ENCODE measurements around the gene B4GALT2. TPM values are rescaled to one million over a fixed set of nuclear protein-coding genes. Genes with fewer than 3 reads are reported as not detected.

B4GALT2 gene
- total RNA-seq, 4 donors from 2014 or later, result 8.2 to 28.9 (median 22.2) TPM

DNA sequence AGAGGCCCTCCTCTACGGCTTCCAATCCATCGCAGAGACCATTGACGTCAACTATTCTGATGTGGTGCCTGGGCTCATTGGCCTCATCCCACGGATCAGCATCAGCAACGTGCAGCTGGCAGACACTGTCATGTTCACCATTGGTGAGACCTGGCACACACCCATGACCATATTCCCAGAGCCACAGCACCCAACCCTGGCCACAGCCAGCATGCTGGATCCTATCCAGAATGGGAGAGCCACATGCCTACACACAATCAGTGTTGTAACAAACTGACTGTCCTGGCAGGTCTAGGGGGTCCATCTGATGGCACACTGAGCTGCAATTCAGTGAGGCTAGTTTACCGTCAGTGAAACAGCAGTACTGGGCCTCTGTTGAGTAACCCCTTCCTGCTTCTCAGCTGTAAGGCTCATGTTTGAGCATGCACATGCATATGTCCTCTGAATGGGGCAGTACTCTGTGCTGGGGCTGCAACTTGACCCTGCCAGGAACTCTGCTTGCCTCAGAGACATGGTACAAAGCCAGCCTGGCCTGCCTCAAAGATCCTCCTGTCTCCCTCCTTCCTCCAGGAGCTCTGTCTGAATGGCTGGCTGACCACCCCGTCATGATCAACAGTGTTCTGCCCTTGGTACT is 21.5 kb upstream of the B4GALT2 start:
- Histone ChIP-seq H3K27ac (no peak overlapping the region), H3K36me3 (peaks cover 0 to 57% (median 0%) of the 10 kb centered on the region in 3 donors), H3K4me1 (no peaks in the 10 kb centered on the region), H3K27me3 (no peaks in the 10 kb centered on the region), H3K4me3 (no peak overlapping the region), H3K9me3 (no peaks in the 10 kb centered on the region)
- DNase-seq, result no peak
- no peak for TF ChIP-seq POLR2A (IDR thresholded peaks at IDR 0.05)
- TF ChIP-seq, protein P1, sequence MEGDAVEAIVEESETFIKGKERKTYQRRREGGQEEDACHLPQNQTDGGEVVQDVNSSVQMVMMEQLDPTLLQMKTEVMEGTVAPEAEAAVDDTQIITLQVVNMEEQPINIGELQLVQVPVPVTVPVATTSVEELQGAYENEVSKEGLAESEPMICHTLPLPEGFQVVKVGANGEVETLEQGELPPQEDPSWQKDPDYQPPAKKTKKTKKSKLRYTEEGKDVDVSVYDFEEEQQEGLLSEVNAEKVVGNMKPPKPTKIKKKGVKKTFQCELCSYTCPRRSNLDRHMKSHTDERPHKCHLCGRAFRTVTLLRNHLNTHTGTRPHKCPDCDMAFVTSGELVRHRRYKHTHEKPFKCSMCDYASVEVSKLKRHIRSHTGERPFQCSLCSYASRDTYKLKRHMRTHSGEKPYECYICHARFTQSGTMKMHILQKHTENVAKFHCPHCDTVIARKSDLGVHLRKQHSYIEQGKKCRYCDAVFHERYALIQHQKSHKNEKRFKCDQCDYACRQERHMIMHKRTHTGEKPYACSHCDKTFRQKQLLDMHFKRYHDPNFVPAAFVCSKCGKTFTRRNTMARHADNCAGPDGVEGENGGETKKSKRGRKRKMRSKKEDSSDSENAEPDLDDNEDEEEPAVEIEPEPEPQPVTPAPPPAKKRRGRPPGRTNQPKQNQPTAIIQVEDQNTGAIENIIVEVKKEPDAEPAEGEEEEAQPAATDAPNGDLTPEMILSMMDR (IDR thresholded peaks at IDR 0.05), result no peak

DNA sequence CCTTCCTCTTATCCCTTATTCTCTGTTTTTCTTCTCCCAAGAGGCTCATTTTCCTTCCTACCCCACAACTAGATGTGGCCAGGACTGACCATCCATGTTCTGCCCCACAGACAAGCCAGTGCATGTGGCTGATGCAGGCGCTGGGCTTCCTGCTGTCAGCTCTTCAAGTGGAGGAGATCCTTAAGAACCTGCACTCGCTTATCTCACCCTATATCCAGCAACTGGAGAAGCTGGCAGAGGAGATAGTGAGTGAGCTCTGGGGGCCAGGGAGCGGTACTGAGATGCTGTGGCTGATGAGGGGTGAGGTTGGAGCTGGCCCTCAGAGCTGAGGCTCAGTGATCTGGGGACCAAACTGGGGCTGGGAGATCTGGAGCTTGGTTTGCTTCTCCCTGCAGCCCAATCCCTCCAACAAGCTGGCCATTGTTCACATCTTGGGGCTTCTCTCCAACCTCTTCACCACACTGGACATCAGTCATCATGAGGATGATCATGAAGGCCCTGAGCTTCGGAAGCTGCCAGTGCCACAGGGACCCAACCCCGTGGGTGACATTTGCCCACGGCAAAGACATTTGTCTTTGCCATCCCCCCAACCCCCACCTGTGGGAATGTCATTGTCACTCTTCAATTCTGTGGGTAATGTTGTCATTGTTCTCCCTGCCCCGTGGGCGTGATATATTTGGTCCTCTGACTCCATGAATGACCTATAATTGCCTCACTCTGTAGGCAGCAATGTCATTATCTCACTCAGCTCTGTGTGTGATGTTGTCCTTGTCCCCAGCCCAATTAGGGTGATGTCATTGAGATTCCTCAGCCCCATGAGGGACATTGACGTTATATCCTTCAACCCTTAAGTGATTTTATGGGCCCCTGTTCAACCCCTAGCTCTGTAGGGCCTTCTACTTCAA is 20.4 kb upstream of the B4GALT2 start:
- Histone ChIP-seq H3K27ac (no peak overlapping the region), H3K36me3 (peaks cover 0 to 64% (median 0%) of the 10 kb centered on the region in 3 donors), H3K4me1 (no peaks in the 10 kb centered on the region), H3K4me3 (no peak overlapping the region), H3K27me3 (no peaks in the 10 kb centered on the region), H3K9me3 (no peaks in the 10 kb centered on the region)
- no peak for DNase-seq
- TF ChIP-seq, protein P1 (IDR thresholded peaks at IDR 0.05), result no peak
- TF ChIP-seq POLR2A (IDR thresholded peaks at IDR 0.05), result no peak

DNA sequence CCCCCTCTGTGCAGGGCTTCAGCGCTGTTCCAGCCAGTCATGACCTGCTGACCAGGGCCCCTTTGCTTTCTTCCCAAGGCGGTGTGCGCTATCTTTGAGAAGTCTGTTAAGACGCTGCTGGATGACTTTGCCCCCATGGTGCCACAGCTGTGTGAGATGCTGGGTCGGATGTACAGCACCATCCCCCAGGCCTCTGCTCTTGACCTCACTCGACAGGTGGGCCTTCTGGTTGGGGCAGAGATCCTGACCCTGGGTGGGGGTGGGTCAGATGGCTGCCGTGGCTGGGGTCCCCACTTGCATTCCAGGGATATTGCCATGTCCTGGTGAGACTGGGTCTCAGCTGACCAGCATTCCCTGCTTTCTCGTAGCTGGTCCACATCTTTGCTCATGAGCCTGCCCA is 18.2 kb upstream of the B4GALT2 start:
- H3K9me3 ChIP-seq, result no peaks in the 10 kb centered on the region
- H3K4me3 ChIP-seq, result no peak overlapping the region
- H3K27ac ChIP-seq, result no peak overlapping the region
- H3K36me3 ChIP-seq, result peaks cover 0 to 64% (median 0%) of the 10 kb centered on the region in 3 donors
- no peaks in the 10 kb centered on the region for H3K4me1 ChIP-seq
- TF ChIP-seq POLR2A (IDR thresholded peaks at IDR 0.05), result no peak
- TF ChIP-seq, protein P1 (IDR thresholded peaks at IDR 0.05), result no peak
- no peaks in the 10 kb centered on the region for H3K27me3 ChIP-seq
- no peak for DNase-seq

DNA sequence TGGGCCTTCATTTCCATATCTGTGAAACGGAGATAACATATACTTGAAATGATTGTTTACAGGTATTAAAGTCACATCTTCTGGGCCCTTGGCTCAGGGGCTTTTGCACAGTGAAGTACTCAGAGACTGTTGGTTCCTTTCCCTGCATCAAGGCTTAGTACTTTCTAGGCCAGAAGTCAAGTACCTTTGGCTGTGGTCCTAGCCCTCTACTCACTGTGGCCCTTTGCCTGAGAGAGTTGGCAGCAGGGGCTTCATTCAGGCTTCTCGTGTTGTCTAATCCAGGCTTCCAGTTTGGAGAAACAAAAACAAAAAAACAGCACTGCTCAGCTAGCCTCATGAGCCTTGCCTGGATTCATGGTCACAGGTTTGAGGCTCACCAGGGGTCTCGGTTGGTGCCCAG is 17.3 kb upstream of the B4GALT2 start:
- TF ChIP-seq, protein P1 (IDR thresholded peaks at IDR 0.05), result no peak
- no peak for TF ChIP-seq POLR2A (IDR thresholded peaks at IDR 0.05)
- Histone ChIP-seq H3K36me3 (peaks cover 0 to 58% (median 0%) of the 10 kb centered on the region in 3 donors), H3K27ac (no peak overlapping the region), H3K4me3 (no peak overlapping the region), H3K9me3 (no peaks in the 10 kb centered on the region), H3K4me1 (no peaks in the 10 kb centered on the region), H3K27me3 (no peaks in the 10 kb centered on the region)
- DNase-seq, result no peak

DNA sequence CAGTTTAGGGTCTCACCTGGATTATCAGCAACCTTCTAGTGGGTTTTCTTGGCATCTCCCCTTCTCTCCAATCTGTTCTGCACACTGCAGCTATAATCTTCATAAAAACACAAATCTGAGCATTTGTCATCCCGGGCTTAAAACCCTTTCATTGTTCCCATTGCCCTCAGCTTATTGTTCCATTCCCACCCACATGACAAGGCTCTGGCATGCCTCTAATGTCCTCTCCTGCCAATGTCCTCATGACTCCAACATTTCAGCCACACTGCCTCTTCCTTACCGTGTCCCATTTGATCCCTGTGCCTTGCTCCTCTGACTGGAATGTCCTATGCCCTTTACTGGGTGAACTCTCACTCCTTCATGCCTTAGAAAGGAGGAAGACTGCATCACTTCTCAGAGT is 16.7 kb upstream of the B4GALT2 start:
- H3K27ac ChIP-seq, result no peak overlapping the region
- no peaks in the 10 kb centered on the region for H3K27me3 ChIP-seq
- H3K9me3 ChIP-seq, result no peaks in the 10 kb centered on the region
- TF ChIP-seq POLR2A (IDR thresholded peaks at IDR 0.05), result no peak
- TF ChIP-seq, protein P1 (IDR thresholded peaks at IDR 0.05), result no peak
- DNase-seq, result no peak
- H3K4me3 ChIP-seq, result no peak overlapping the region
- no peaks in the 10 kb centered on the region for H3K4me1 ChIP-seq
- H3K36me3 ChIP-seq, result peaks cover 0 to 55% (median 0%) of the 10 kb centered on the region in 3 donors

Data from Peyer's patch (tissue), 4 donors.